Endothelial cell of umbilical vein (primary cell): ENCODE results near the gene DLG3. TPM values are rescaled to one million over a fixed set of nuclear protein-coding genes. Genes with fewer than 3 reads are reported as not detected.

ENCODE experiments used
- BruUV-seq: library from RNA; stranded (reverse); fragments of 400-500 nt; replicated peaks from 2 replicates; lab custom pipeline; 2021; lab: Mats Ljungman, UMichigan
- CTCF ChIA-PET: fragments of 300-600, 350-600 bp; sonication (Branson Sonifier 250); formaldehyde crosslinking; loops from one replicate; lab custom pipeline; 2021; ENCODE audit warnings: antibody characterized with exemption, inconsistent platforms; lab: Charles Lee
- POLR2A ChIA-PET: fragments of 300-600, 350-600 bp; sonication (Branson Sonifier 250); formaldehyde crosslinking; loops from one replicate; lab custom pipeline; 2021; ENCODE audit warnings: antibody characterized with exemption, inconsistent platforms; lab: Charles Lee
- DNase-seq: peaks from one replicate; pipeline ENCODE4 v3.0.0-alpha.2; 2011; ENCODE audit warnings: low read depth, low spot score
- FAIRE-seq: peaks from 2 replicates; lab custom pipeline; 2011; peaks lifted over from hg19 to GRCh38; lab: Jason Lieb, UNC
- H2AFZ ChIP-seq: 2 replicates; pipeline ENCODE4 v1.6.0; 2012; ENCODE audit warnings: low read depth, low read length, control low read depth, inconsistent platforms
- H3K27ac ChIP-seq: 2 replicates; pipeline ENCODE4 v1.5.1; 2011; ENCODE audit warnings: low read depth, mild to moderate bottlenecking, control low read depth, low read length, moderate library complexity; ENCODE audit not compliant: insufficient read depth
- H3K27me3 ChIP-seq, 2 experiments: 2 replicates each; pipeline versions ENCODE4 v1.6.0 to v1.6.1; 2011; ENCODE audit warnings: low read length in 2 of 2, mixed read lengths in 1 of 2; ENCODE audit not compliant: control insufficient read depth in 2 of 2, insufficient read depth in 2 of 2
- H3K36me3 ChIP-seq, 2 experiments: 2 replicates in 1 of 2; 3 replicates in 1 of 2; pipeline ENCODE4 v1.5.1; 2011; ENCODE audit warnings: low read length in 2 of 2, mild to moderate bottlenecking in 1 of 2, moderate library complexity in 1 of 2; ENCODE audit not compliant: control insufficient read depth in 2 of 2, insufficient read depth in 2 of 2; ENCODE audit errors: extremely low read depth in 1 of 2
- H3K4me1 ChIP-seq: 3 replicates; pipeline ENCODE4 v1.5.1; 2011; ENCODE audit warnings: mild to moderate bottlenecking, low read length; ENCODE audit not compliant: control insufficient read depth, insufficient read depth; ENCODE audit errors: extremely low read depth
- H3K4me2 ChIP-seq: 2 replicates; pipeline ENCODE4 v1.6.1; 2011; ENCODE audit warnings: low read length, control low read depth, mixed read lengths; ENCODE audit not compliant: insufficient read depth
- H3K4me3 ChIP-seq, 3 experiments: fragments of 200-600 bp in 1 of 3; sonication (generic), shearing (Covaris generic) in 1 of 3; replicated peaks in 1 of 3; 2 replicates each; pipeline ENCODE4 v1.5.1; 2011 to 2016; ENCODE audit warnings: control low read depth in 3 of 3, low read length in 3 of 3, mild to moderate bottlenecking in 2 of 3, inconsistent platforms in 1 of 3, low read depth in 1 of 3, moderate library complexity in 1 of 3; ENCODE audit not compliant: insufficient read depth in 1 of 3
- H3K79me2 ChIP-seq: 2 replicates; pipeline ENCODE4 v1.6.0; 2012; ENCODE audit warnings: low read length, inconsistent platforms; ENCODE audit not compliant: control insufficient read depth, insufficient read depth
- H3K9ac ChIP-seq: replicated peaks from 2 replicates; pipeline ENCODE3; 2011; ENCODE audit warnings: low read length, control low read depth; ENCODE audit not compliant: insufficient read depth; ENCODE audit errors: extremely low read depth
- H3K9me1 ChIP-seq: replicated peaks from 3 replicates; pipeline ENCODE4 v1.6.0; 2011; ENCODE audit warnings: mild to moderate bottlenecking, low read length; ENCODE audit not compliant: control insufficient read depth, insufficient read depth; ENCODE audit errors: extremely low read depth
- H3K9me3 ChIP-seq: replicated peaks from 2 replicates; pipeline ENCODE4 v1.5.1; 2012; ENCODE audit warnings: low read length, inconsistent platforms; ENCODE audit not compliant: control insufficient read depth, insufficient read depth
- H4K20me1 ChIP-seq: replicated peaks from 2 replicates; pipeline ENCODE3; 2011; ENCODE audit warnings: mild to moderate bottlenecking, low read length; ENCODE audit not compliant: control insufficient read depth, insufficient read depth; ENCODE audit errors: extremely low read depth
- CTCF ChIP-seq, 2 donors: IDR thresholded peaks; 1 replicate in 1 of 2; 2 replicates in 1 of 2; pipeline ENCODE4 v1.5.1; 2011; ENCODE audit warnings: low read length in 2 of 2, mild to moderate bottlenecking in 2 of 2, moderate library complexity in 2 of 2, control low read depth in 1 of 2, inconsistent platforms in 1 of 2, low read depth in 1 of 2; ENCODE audit not compliant: insufficient read depth in 1 of 2; ENCODE audit errors: extremely low read depth in 1 of 2
- EZH2 ChIP-seq: IDR thresholded peaks from 2 replicates; pipeline ENCODE4 v1.6.1; 2012; ENCODE audit warnings: borderline replicate concordance, low read depth, mild to moderate bottlenecking, moderate library complexity, low read length, inconsistent platforms; ENCODE audit not compliant: severe bottlenecking
- FOS ChIP-seq: IDR thresholded peaks from 2 replicates; pipeline ENCODE4 v1.6.1; 2011; ENCODE audit warnings: mild to moderate bottlenecking, low read length, moderate library complexity, borderline replicate concordance; ENCODE audit not compliant: insufficient read depth
- GATA2 ChIP-seq: IDR thresholded peaks from 2 replicates; pipeline ENCODE4 v1.7.0; 2011; ENCODE audit warnings: low read depth, mild to moderate bottlenecking, moderate library complexity, mixed read lengths, low read length; ENCODE audit not compliant: insufficient read length, insufficient read depth
- JUN ChIP-seq: IDR thresholded peaks from 2 replicates; pipeline ENCODE4 v1.6.1; 2011; ENCODE audit warnings: borderline replicate concordance, low read depth; ENCODE audit not compliant: insufficient read length, insufficient read depth
- MYC ChIP-seq: IDR thresholded peaks from one replicate; pipeline ENCODE4 v1.6.1; 2011; ENCODE audit warnings: mild to moderate bottlenecking, low read depth, low read length
- POLR2A ChIP-seq: IDR thresholded peaks from 2 replicates; pipeline ENCODE4 v1.6.1; 2012; ENCODE audit warnings: low read depth, mild to moderate bottlenecking, control low read depth, low read length
- POLR2AphosphoS5 ChIP-seq: IDR thresholded peaks from 2 replicates; pipeline ENCODE4 v1.6.1; 2012; ENCODE audit warnings: low read depth, mild to moderate bottlenecking, control low read depth, low read length, moderate library complexity; ENCODE audit not compliant: insufficient read depth
- dilution Hi-C: fragments of 300-500 bp; cut with MboI; formaldehyde crosslinking; loops from one replicate; pipeline ENCODE4 v1.15.0; 2019; ENCODE audit warnings: low sequenced_read_pairs; ENCODE audit not compliant: extremely low pct_ligation_motif_present
- intact Hi-C: fragments of 100-400 bp; cut with micrococcal nuclease; formaldehyde crosslinking; loops from one replicate; pipeline ENCODE4 v1.10.0; 2022
- polyA plus RNA-seq, 4 experiments: library from polyadenylated mRNA; depleted of rRNA in 3 of 4; stranded (reverse) in 3 of 4; unstranded in 1 of 4; fragments of >200 nt; gene quantifications; 2 replicates each; pipeline versions ENCODE4 v1.2.1 to v1.2.3, GENCODE V29; 2011 to 2012; ENCODE audit warnings: missing spikeins in 1 of 4
- total RNA-seq: library from RNA; stranded (reverse); gene quantifications from 2 replicates; pipeline ENCODE4 v1.2.3, GENCODE V29; 2021
- TF ChIP-seq, protein P1 (sequence below): IDR thresholded peaks from 2 replicates; pipeline ENCODE4 v1.6.1; 2011; ENCODE audit not compliant: insufficient read depth, insufficient read length

DLG3 gene
- total and polyA plus RNA-seq, 2 donors (not counting 3 experiments of a cell fraction or from before 2014, with no cell fraction given): 1.2 to 3.2 TPM

GRCh38 chrX:70479922-70480659 is 35.5 kb downstream of the DLG3 start:
- POLR2A ChIA-PET: no interaction called here
- FAIRE-seq: no peak
- no peak overlapping the region for H2AFZ ChIP-seq
- no peak overlapping the region for H3K27ac ChIP-seq
- intact Hi-C loops (no loop called here), dilution Hi-C loops (no loop called here)
- no peaks in the 10 kb centered on the region for H3K9me3 ChIP-seq
- peaks cover 40% of the 10 kb centered on the region for H3K4me1 ChIP-seq
- no peaks in the 10 kb centered on the region for H4K20me1 ChIP-seq
- H3K4me2 ChIP-seq: no peak overlapping the region
- H3K4me3 ChIP-seq: no peak overlapping the region
- no peaks in the 10 kb centered on the region for H3K79me2 ChIP-seq
- no peaks in the 10 kb centered on the region for H3K27me3 ChIP-seq
- peak; percentile 8 for DNase-seq
- TF ChIP-seq POLR2AphosphoS5: no peak
- TF ChIP-seq FOS: no peak
- TF ChIP-seq, protein P1, sequence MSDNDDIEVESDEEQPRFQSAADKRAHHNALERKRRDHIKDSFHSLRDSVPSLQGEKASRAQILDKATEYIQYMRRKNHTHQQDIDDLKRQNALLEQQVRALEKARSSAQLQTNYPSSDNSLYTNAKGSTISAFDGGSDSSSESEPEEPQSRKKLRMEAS: no peak
- TF ChIP-seq POLR2A: no peak
- no peak for TF ChIP-seq GATA2
- H3K9ac ChIP-seq: no peak overlapping the region
- CTCF ChIA-PET: interaction anchor here (1.1 to 2.0 kb wide), 5 partner anchors 17 to 74 kb away, joined by 3 to 7 read pairs (median 4); no protein-coding TSS in a partner anchor
- no peaks in the 10 kb centered on the region for H3K9me1 ChIP-seq
- no TSS peak for BruUV-seq
- no peaks in the 10 kb centered on the region for H3K36me3 ChIP-seq

DNA sequence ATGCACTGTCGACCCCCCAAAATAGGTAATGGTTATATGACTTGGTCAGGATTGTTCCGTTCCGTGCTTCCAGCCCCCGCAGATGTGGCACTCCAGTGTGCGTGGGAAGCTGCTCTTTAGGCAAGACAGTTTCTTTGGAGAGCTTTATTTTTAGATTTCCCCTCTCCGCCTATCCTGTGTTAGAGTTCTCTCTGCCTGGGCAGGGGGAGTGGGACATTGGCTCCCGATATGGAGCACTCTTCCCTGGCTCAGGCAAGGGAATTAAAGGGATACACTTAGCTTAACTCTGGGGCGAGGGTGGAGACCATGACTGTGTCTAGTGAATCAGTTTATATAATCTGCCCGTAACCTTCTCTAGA is 36.0 kb downstream of the DLG3 start:
- intact Hi-C loops (no loop called here), dilution Hi-C loops (no loop called here)
- TF ChIP-seq POLR2A (no peak), CTCF (IDR thresholded peaks at IDR 0.05; ENCODE audit: extremely low read depth in 1 of 2, insufficient read depth in 1 of 2, low read depth in 1 of 2, low read length in 2 of 2) (no peak), MYC (no peak), FOS (no peak), POLR2AphosphoS5 (no peak), GATA2 (no peak), JUN (no peak), EZH2 (no peak)
- TF ChIP-seq, protein P1: no peak
- H3K4me1 ChIP-seq: peaks cover 40% of the 10 kb centered on the region
- no TSS peak for BruUV-seq
- H3K9me3 ChIP-seq: no peaks in the 10 kb centered on the region
- H3K9me1 ChIP-seq: no peaks in the 10 kb centered on the region
- no peaks in the 10 kb centered on the region for H4K20me1 ChIP-seq
- no peaks in the 10 kb centered on the region for H3K79me2 ChIP-seq
- ChIA-PET CTCF (interaction anchor here (0.9 to 2.0 kb wide), 4 partner anchors 23 to 73 kb away, joined by 3 to 7 read pairs (median 4); no protein-coding TSS in a partner anchor), POLR2A (no interaction called here)
- FAIRE-seq (no peak), DNase-seq (no peak)
- no peaks in the 10 kb centered on the region for H3K27me3 ChIP-seq
- H3K4me2 ChIP-seq: no peak overlapping the region
- H2AFZ ChIP-seq: no peak overlapping the region
- no peak overlapping the region for H3K9ac ChIP-seq
- no peaks in the 10 kb centered on the region for H3K36me3 ChIP-seq
- no peak overlapping the region for H3K4me3 ChIP-seq
- no peak overlapping the region for H3K27ac ChIP-seq
